ENCODE results near the gene KDELR1. TPM values are rescaled to one million over a fixed set of nuclear protein-coding genes. Genes with fewer than 3 reads are reported as not detected.

The KDELR1 gene
- total and polyA plus RNA-seq, 9 of the 15 experiments (the other 6 are each of a cell fraction or from before 2014, with no cell fraction given), result 6.1 to 165 (median 58.5) TPM

- TF ChIP-seq ZNF586 (CRISPR knock-in tag; conservative IDR thresholded peaks at IDR 0.05) (no peak), STAT6 (CRISPR knock-in tag; IDR thresholded peaks at IDR 0.05) (no peak), ASH1L (IDR thresholded peaks at IDR 0.05; ENCODE audit: borderline replicate concordance, low read depth, partially characterized antibody) (peak; percentile 48), PPARD (CRISPR knock-in tag; IDR thresholded peaks at IDR 0.05) (no peak), ZNF140 (CRISPR knock-in tag; IDR thresholded peaks at IDR 0.05) (no peak), KHSRP (IDR thresholded peaks at IDR 0.05) (peak; percentile 55; the same call in 1 of the 2 replicates), MIER1 (IDR thresholded peaks at IDR 0.05; ENCODE audit: low read depth) (peak; percentile 80; the same call in 1 of the 2 replicates), TRIM28 (IDR thresholded peaks at IDR 0.05) (no peak), JUNB (CRISPR knock-in tag; conservative IDR thresholded peaks at IDR 0.05) (no peak), BMI1 (IDR thresholded peaks at IDR 0.05; ENCODE audit: low read length) (no peak), EGR1 (conservative IDR thresholded peaks at IDR 0.05) (no peak), THRB (CRISPR knock-in tag; conservative IDR thresholded peaks at IDR 0.05) (no peak; the same call in 1 of the 2 replicates), NR2C2 (CRISPR knock-in tag; IDR thresholded peaks at IDR 0.05) (no peak; the same call in 1 of the 2 replicates), NR2C2 (tag; IDR thresholded peaks at IDR 0.05) (no peak), MAFF (IDR thresholded peaks at IDR 0.05; ENCODE audit: low read length) (no peak), ELF1 (tag; IDR thresholded peaks at IDR 0.05) (no peak), MEIS2 (IDR thresholded peaks at IDR 0.05; ENCODE audit: partially characterized antibody) (no peak)
- TF ChIP-seq, protein P1, sequence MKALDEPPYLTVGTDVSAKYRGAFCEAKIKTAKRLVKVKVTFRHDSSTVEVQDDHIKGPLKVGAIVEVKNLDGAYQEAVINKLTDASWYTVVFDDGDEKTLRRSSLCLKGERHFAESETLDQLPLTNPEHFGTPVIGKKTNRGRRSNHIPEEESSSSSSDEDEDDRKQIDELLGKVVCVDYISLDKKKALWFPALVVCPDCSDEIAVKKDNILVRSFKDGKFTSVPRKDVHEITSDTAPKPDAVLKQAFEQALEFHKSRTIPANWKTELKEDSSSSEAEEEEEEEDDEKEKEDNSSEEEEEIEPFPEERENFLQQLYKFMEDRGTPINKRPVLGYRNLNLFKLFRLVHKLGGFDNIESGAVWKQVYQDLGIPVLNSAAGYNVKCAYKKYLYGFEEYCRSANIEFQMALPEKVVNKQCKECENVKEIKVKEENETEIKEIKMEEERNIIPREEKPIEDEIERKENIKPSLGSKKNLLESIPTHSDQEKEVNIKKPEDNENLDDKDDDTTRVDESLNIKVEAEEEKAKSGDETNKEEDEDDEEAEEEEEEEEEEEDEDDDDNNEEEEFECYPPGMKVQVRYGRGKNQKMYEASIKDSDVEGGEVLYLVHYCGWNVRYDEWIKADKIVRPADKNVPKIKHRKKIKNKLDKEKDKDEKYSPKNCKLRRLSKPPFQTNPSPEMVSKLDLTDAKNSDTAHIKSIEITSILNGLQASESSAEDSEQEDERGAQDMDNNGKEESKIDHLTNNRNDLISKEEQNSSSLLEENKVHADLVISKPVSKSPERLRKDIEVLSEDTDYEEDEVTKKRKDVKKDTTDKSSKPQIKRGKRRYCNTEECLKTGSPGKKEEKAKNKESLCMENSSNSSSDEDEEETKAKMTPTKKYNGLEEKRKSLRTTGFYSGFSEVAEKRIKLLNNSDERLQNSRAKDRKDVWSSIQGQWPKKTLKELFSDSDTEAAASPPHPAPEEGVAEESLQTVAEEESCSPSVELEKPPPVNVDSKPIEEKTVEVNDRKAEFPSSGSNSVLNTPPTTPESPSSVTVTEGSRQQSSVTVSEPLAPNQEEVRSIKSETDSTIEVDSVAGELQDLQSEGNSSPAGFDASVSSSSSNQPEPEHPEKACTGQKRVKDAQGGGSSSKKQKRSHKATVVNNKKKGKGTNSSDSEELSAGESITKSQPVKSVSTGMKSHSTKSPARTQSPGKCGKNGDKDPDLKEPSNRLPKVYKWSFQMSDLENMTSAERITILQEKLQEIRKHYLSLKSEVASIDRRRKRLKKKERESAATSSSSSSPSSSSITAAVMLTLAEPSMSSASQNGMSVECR (CRISPR knock-in tag; IDR thresholded peaks at IDR 0.05), result no peak
- TF ChIP-seq, protein P2, sequence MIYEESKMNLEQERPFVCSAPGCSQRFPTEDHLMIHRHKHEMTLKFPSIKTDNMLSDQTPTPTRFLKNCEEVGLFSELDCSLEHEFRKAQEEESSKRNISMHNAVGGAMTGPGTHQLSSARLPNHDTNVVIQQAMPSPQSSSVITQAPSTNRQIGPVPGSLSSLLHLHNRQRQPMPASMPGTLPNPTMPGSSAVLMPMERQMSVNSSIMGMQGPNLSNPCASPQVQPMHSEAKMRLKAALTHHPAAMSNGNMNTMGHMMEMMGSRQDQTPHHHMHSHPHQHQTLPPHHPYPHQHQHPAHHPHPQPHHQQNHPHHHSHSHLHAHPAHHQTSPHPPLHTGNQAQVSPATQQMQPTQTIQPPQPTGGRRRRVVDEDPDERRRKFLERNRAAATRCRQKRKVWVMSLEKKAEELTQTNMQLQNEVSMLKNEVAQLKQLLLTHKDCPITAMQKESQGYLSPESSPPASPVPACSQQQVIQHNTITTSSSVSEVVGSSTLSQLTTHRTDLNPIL (CRISPR knock-in tag; IDR thresholded peaks at IDR 0.05), result no peak
Observed at GRCh38 chr19:48397263-48398101, 6.1 kb upstream of the KDELR1 start (continued).

Data from K562 (cell line).